SK-N-SH (cell line): ENCODE data around the gene PACC1. TPM values are rescaled to one million over a fixed set of nuclear protein-coding genes. Genes with fewer than 3 reads are reported as not detected.

Experiments
- CTCF ChIA-PET: fragments of 300-600, 350-600 bp; formaldehyde crosslinking; extraction: SDS; loops from one replicate; lab custom pipeline; 2021; lab: Yijun Ruan, JAX
- POLR2A ChIA-PET: fragments of 350-600 bp; sonication (Branson Sonifier 250); formaldehyde crosslinking; extraction: SDS; loops from one replicate; lab custom pipeline; 2020; ENCODE audit warnings: antibody characterized with exemption, inconsistent platforms; lab: Yijun Ruan, JAX
- DNase-seq: peaks from one replicate; pipeline ENCODE4 v3.0.0; 2012
- H2AFZ ChIP-seq: fragments of 200-600 bp; sonication (generic); 2 replicates; pipeline ENCODE4 v1.8.1; 2016; ENCODE audit warnings: antibody characterized with exemption, mild to moderate bottlenecking, low read depth
- H3F3A ChIP-seq: fragments of 200-600 bp; sonication (generic); replicated peaks from 2 replicates; pipeline ENCODE3; 2016; ENCODE audit warnings: antibody characterized with exemption, mild to moderate bottlenecking; ENCODE audit not compliant: insufficient read depth
- H3K27ac ChIP-seq, 2 experiments: fragments of 200-500 bp in 1 of 2; fragments of 200-600 bp in 1 of 2; sonication (Bioruptor generic) in 1 of 2; sonication (generic), shearing (Covaris generic) in 1 of 2; 2 replicates each; pipeline versions ENCODE4 v1.5.1 to v1.6.1; 2014 to 2016; ENCODE audit warnings: low read depth in 2 of 2, inconsistent platforms in 1 of 2, low read length in 1 of 2, mild to moderate bottlenecking in 1 of 2, mixed read lengths in 1 of 2
- H3K27me3 ChIP-seq: fragments of 200-600 bp; sonication (generic), shearing (Covaris generic); 2 replicates; pipeline ENCODE4 v1.6.1; 2016; ENCODE audit warnings: mixed run types; ENCODE audit not compliant: insufficient read depth
- H3K36me3 ChIP-seq, 2 experiments: fragments of 200-500 bp in 1 of 2; fragments of 200-600 bp in 1 of 2; sonication (Bioruptor generic) in 1 of 2; sonication (generic) in 1 of 2; replicated peaks in 1 of 2; 2 replicates each; pipeline versions ENCODE3 to v1.5.1; 2014 to 2016; ENCODE audit warnings: low read length in 1 of 2, mild to moderate bottlenecking in 1 of 2; ENCODE audit not compliant: insufficient read depth in 2 of 2, control insufficient read depth in 1 of 2
- H3K4me1 ChIP-seq, 2 experiments: fragments of 200-500 bp in 1 of 2; fragments of 200-600 bp in 1 of 2; sonication (Bioruptor generic) in 1 of 2; sonication (generic), shearing (Covaris generic) in 1 of 2; 2 replicates each; pipeline versions ENCODE4 v1.5.1 to v1.6.1; 2014 to 2016; ENCODE audit warnings: low read depth in 1 of 2, low read length in 1 of 2, mixed run types in 1 of 2; ENCODE audit not compliant: insufficient read depth in 2 of 2, control insufficient read depth in 1 of 2
- H3K4me2 ChIP-seq: fragments of 200-600 bp; sonication (generic), shearing (Covaris generic); 2 replicates; pipeline ENCODE4 v1.6.1; 2017; ENCODE audit warnings: mixed run types
- H3K4me3 ChIP-seq, 2 experiments: fragments of 200-500 bp in 1 of 2; fragments of 200-600 bp in 1 of 2; sonication (Bioruptor generic) in 1 of 2; sonication (generic), shearing (Covaris generic) in 1 of 2; 2 replicates each; pipeline versions ENCODE4 v1.5.1 to v1.8.1; 2014 to 2016; ENCODE audit warnings: low read depth in 2 of 2, inconsistent platforms in 1 of 2, low read length in 1 of 2, mild to moderate bottlenecking in 1 of 2, mixed read lengths in 1 of 2, moderate library complexity in 1 of 2
- H3K79me2 ChIP-seq: fragments of 200-600 bp; sonication (generic); 2 replicates; pipeline ENCODE4 v1.8.1; 2017; ENCODE audit warnings: mild to moderate bottlenecking; ENCODE audit not compliant: insufficient read depth
- H3K9ac ChIP-seq: fragments of 200-600 bp; sonication (generic); 2 replicates; pipeline ENCODE4 v1.6.1; 2017; ENCODE audit warnings: mixed run types
- H3K9me2 ChIP-seq: fragments of 200-600 bp; sonication (generic); 2 replicates; pipeline ENCODE4 v1.6.1; 2017; ENCODE audit warnings: mixed run types
- H3K9me3 ChIP-seq: fragments of 200-600 bp; sonication (generic); 2 replicates; pipeline ENCODE4 v1.6.1; 2017; ENCODE audit warnings: mixed run types, mild to moderate bottlenecking, moderate library complexity
- H4K20me1 ChIP-seq: fragments of 200-600 bp; sonication (generic); 2 replicates; pipeline ENCODE4 v1.6.1; 2017; ENCODE audit warnings: mild to moderate bottlenecking, mixed run types; ENCODE audit not compliant: insufficient read depth
- EP300 ChIP-seq, 2 experiments: IDR thresholded peaks; 2 replicates each; pipeline versions ENCODE4 v1.4.0 to v1.6.1; 2012; ENCODE audit warnings: borderline replicate concordance in 1 of 2, low read depth in 1 of 2, low read length in 1 of 2
- FOXJ3 ChIP-seq: sonication (generic); formaldehyde crosslinking; IDR thresholded peaks from 2 replicates; pipeline ENCODE4 v1.5.1; 2020; ENCODE audit warnings: mild to moderate bottlenecking, missing genetic modification reagents
- JUND ChIP-seq: IDR thresholded peaks from 2 replicates; pipeline ENCODE4 v1.4.0; 2012
- MAX ChIP-seq: IDR thresholded peaks from 2 replicates; pipeline ENCODE4 v1.4.0; 2012; ENCODE audit warnings: low read depth
- MEF2A ChIP-seq: IDR thresholded peaks from 2 replicates; pipeline ENCODE4 v1.4.0; 2012; ENCODE audit warnings: low read depth, borderline replicate concordance
- MXI1 ChIP-seq: IDR thresholded peaks from 2 replicates; pipeline ENCODE4 v1.6.1; 2012; ENCODE audit warnings: mild to moderate bottlenecking, low read depth, low read length, improper control_type of control experiment
- NFIC ChIP-seq: IDR thresholded peaks from 2 replicates; pipeline ENCODE4 v1.4.0; 2012; ENCODE audit warnings: borderline replicate concordance
- NRF1 ChIP-seq: IDR thresholded peaks from 2 replicates; pipeline ENCODE4 v1.6.1; 2012; ENCODE audit warnings: low read depth, mild to moderate bottlenecking, low read length
- PBX3 ChIP-seq: IDR thresholded peaks from 2 replicates; pipeline ENCODE4; 2012
- POLR2AphosphoS5 ChIP-seq: IDR thresholded peaks from 2 replicates; pipeline ENCODE4 v1.6.1; 2012; ENCODE audit warnings: low read depth, low read length
- RAD21 ChIP-seq: IDR thresholded peaks from 2 replicates; pipeline ENCODE4 v1.6.1; 2012; ENCODE audit warnings: mild to moderate bottlenecking, low read length
- REST ChIP-seq: IDR thresholded peaks from 2 replicates; pipeline ENCODE4 v1.6.1; 2012; ENCODE audit warnings: mild to moderate bottlenecking, low read depth, low read length, moderate library complexity
- SMC3 ChIP-seq: IDR thresholded peaks from 2 replicates; pipeline ENCODE4 v1.6.1; 2012; ENCODE audit warnings: low read depth, low read length, improper control_type of control experiment
- TAF1 ChIP-seq: IDR thresholded peaks from 2 replicates; pipeline ENCODE4 v1.6.1; 2012; ENCODE audit warnings: low read depth, mild to moderate bottlenecking, low read length, moderate library complexity, borderline replicate concordance
- TCF12 ChIP-seq: IDR thresholded peaks from 2 replicates; pipeline ENCODE4 v1.4.0; 2012
- WGBS: methylation state at CpG from one replicate; pipeline ENCODE4 v1.1.6; 2017; ENCODE audit warnings: low lambda C conversion rate; 5-methylcytosine and 5-hydroxymethylcytosine counted together
- polyA plus RNA-seq, 3 experiments: library from polyadenylated mRNA; depleted of rRNA; stranded (reverse); fragments of >200 nt; gene quantifications; 2 replicates each; pipeline ENCODE4 v1.2.3, GENCODE V29; 2012
- TF ChIP-seq, protein P1 (sequence below): IDR thresholded peaks from 2 replicates; pipeline ENCODE4 v1.4.0; 2012; ENCODE audit warnings: low read depth, borderline replicate concordance

PACC1 gene
- polyA plus RNA-seq, 1 of the 3 experiments (the other 2 are of a cell fraction) = 23.1 TPM

- H4K20me1 ChIP-seq = no peaks in the 10 kb centered on the region
- peaks cover 3% of the 10 kb centered on the region for H3F3A ChIP-seq
- H3K36me3 ChIP-seq = no peaks in the 10 kb centered on the region
- peak; percentile 91 for TF ChIP-seq REST
- no peak for TF ChIP-seq FOXJ3
- TF ChIP-seq EP300 (IDR thresholded peaks at IDR 0.05; ENCODE audit: borderline replicate concordance in 1 of 2, low read depth in 1 of 2, low read length in 1 of 2) = no peak
- TF ChIP-seq SMC3 = no peak
- TF ChIP-seq POLR2AphosphoS5 = peak; percentile 71
- TF ChIP-seq NRF1 = peak; percentile 48; the same call in 1 of the 2 replicates
- no peak for TF ChIP-seq MEF2A
- peak; percentile 51 for TF ChIP-seq MXI1
- no peak for TF ChIP-seq JUND
- TF ChIP-seq MAX = no peak; the same call in 1 of the 2 replicates
- TF ChIP-seq RAD21 = no peak
- H3K27me3 ChIP-seq = no peaks in the 10 kb centered on the region
- H3K27ac ChIP-seq = peak within 1 kb of the TSS in 1 of 2 experiments; percentile 69; a peak in 2 of 4 replicates
- peak within 1 kb of the TSS; percentile 97 for H2AFZ ChIP-seq
- CTCF ChIA-PET = interaction anchor here (1.0 to 2.0 kb wide), 2 partner anchors 11 to 24 kb away, joined by 3 to 13 read pairs; no protein-coding TSS in a partner anchor
- H3K9me3 ChIP-seq = no peaks in the 10 kb centered on the region
- no peaks in the 10 kb centered on the region for H3K9me2 ChIP-seq
- 1% methylated on average over 20 of the region's 86 CpGs for WGBS
- H3K4me1 ChIP-seq = peaks cover 0 to 14% of the 10 kb centered on the region in 2 experiments; a peak in 1 of 4 replicates
- peaks cover 16% of the 10 kb centered on the region for H3K79me2 ChIP-seq
- peak within 1 kb of the TSS; percentile 66 to 80 for H3K4me3 ChIP-seq
- peak; percentile 98 for DNase-seq
- H3K4me2 ChIP-seq = peak within 1 kb of the TSS; percentile 89
- POLR2A ChIA-PET = no interaction called here
- H3K9ac ChIP-seq = peak within 1 kb of the TSS; percentile 71
Observed at GRCh38 chr1:212432661-212433576, 18.2 kb upstream of the PACC1 start, which contains the start of gene NENF. NENF (plus strand) TSS chr1:212432920; CDS start chr1:212432944, 24 bp downstream.

- ChIA-PET POLR2A (no interaction called here), CTCF (interaction anchor here (2.0 kb wide), 1 partner anchor 24 kb away, joined by 13 read pairs; no protein-coding TSS in a partner anchor)
- Histone ChIP-seq H3K4me2 (peak overlapping the region; percentile 70), H3K9me3 (no peaks in the 10 kb centered on the region), H3K4me1 (peaks cover 0 to 14% of the 10 kb centered on the region in 2 experiments; a peak in 1 of 4 replicates), H4K20me1 (no peaks in the 10 kb centered on the region), H3K27me3 (no peaks in the 10 kb centered on the region), H3F3A (peaks cover 3% of the 10 kb centered on the region), H3K79me2 (peaks cover 16% of the 10 kb centered on the region), H2AFZ (peak overlapping the region; percentile 97; the same call in 1 of the 2 replicates), H3K4me3 (peak overlapping the region; percentile 58 to 66), H3K9ac (peak overlapping the region; percentile 51), H3K9me2 (no peaks in the 10 kb centered on the region), H3K27ac (peak overlapping the region in 1 of 2 experiments; percentile 50; a peak in 2 of 4 replicates), H3K36me3 (no peaks in the 10 kb centered on the region)
- DNase-seq = no peak
- 57% methylated on average over 5 of the region's 5 CpGs for WGBS
- no peak for TF ChIP-seq PBX3
- no peak for TF ChIP-seq TCF12
- TF ChIP-seq, protein P1, sequence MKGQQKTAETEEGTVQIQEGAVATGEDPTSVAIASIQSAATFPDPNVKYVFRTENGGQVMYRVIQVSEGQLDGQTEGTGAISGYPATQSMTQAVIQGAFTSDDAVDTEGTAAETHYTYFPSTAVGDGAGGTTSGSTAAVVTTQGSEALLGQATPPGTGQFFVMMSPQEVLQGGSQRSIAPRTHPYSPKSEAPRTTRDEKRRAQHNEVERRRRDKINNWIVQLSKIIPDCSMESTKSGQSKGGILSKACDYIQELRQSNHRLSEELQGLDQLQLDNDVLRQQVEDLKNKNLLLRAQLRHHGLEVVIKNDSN = no peak
- no peak for TF ChIP-seq NFIC
- TF ChIP-seq REST = no peak
- no peak for TF ChIP-seq TAF1
Observed at GRCh38 chr1:212432272-212432660, 17.6 kb upstream of the PACC1 start.
